ENCODE data around the gene RUNX3.
"Not testable (repeated sequence)": the region's sequence is repeated elsewhere in the genome, so short reads cannot be mapped to it uniquely, and the experiment has no call there.

Gene RUNX3

GRCh38 chr1:24899581-24900485, 30.2 kb downstream of the RUNX3 start:
- DNase-seq: no peak

GRCh38 chr1:24898909-24899439, 31.1 kb downstream of the RUNX3 start:
- no peak for DNase-seq

GRCh38 chr1:24898152-24898908, 31.7 kb downstream of the RUNX3 start:
- DNase-seq: peak; percentile 26 to 46

- DNase-seq: no peak
Measured at GRCh38 chr1:24897263-24898151, 32.6 kb downstream of the RUNX3 start.

- DNase-seq: no peak
Measured at GRCh38 chr1:24896596-24897262, 33.3 kb downstream of the RUNX3 start.

GRCh38 chr1:24896176-24896575, 33.9 kb downstream of the RUNX3 start:
- DNase-seq: no peak

GRCh38 chr1:24895511-24895910, 34.6 kb downstream of the RUNX3 start:
- no peak for DNase-seq

GRCh38 chr1:24894002-24894401, 36.1 kb downstream of the RUNX3 start:
- DNase-seq: no peak

- DNase-seq: no peak
Measured at GRCh38 chr1:24893431-24893830, 36.6 kb downstream of the RUNX3 start.

- DNase-seq: no peak
Measured at GRCh38 chr1:24892188-24893153, 37.6 kb downstream of the RUNX3 start.

- not testable (repeated sequence) for DNase-seq
Measured at GRCh38 chr1:24891367-24891766, 38.7 kb downstream of the RUNX3 start.

GRCh38 chr1:24890887-24891286, 39.2 kb downstream of the RUNX3 start:
- no peak for DNase-seq

- DNase-seq: no peak
Measured at GRCh38 chr1:24888971-24889676, 41.0 kb downstream of the RUNX3 start.

- DNase-seq: no peak
Measured at GRCh38 chr1:24888061-24888970, 41.8 kb downstream of the RUNX3 start.

- DNase-seq: no peak
Measured at GRCh38 chr1:24886241-24886640, 43.8 kb downstream of the RUNX3 start.

GRCh38 chr1:24884751-24885150, 45.3 kb downstream of the RUNX3 start:
- no peak for DNase-seq

- DNase-seq: no peak
Measured at GRCh38 chr1:24881034-24881433, 49.0 kb downstream of the RUNX3 start.

GRCh38 chr1:24878775-24879742, 51.0 kb downstream of the RUNX3 start:
- DNase-seq: no peak

All from AML-193 (cell line).